Natural killer cell (primary cell): ENCODE measurements around the gene UFC1. TPM values are rescaled to one million over a fixed set of nuclear protein-coding genes. Genes with fewer than 3 reads are reported as not detected.

ENCODE experiments used
- ATAC-seq, 3 donors: fragments of 150-1000 bp in 2 of 3; fragments of 200-7000 bp in 1 of 3; cut with Tn5 transposase; 1 replicate in 1 of 3; 2 replicates in 2 of 3; pipeline ENCODE4 v1.10.0; 2021; ENCODE audit warnings: mild to moderate bottlenecking in 2 of 3, moderate library complexity in 2 of 3
- DNase-seq, 2 donors: peaks; one replicate each; pipeline versions ENCODE4 v3.0.0 to v3.0.0-alpha.2; 2013 to 2021; ENCODE audit warnings: mixed read lengths in 1 of 2
- H3K27ac ChIP-seq: one replicate; pipeline ENCODE4 v1.5.1; 2013; ENCODE audit warnings: mild to moderate bottlenecking, low read length
- H3K27me3 ChIP-seq: one replicate; pipeline ENCODE4 v1.6.1; 2013; ENCODE audit warnings: low read length; ENCODE audit not compliant: control insufficient read depth, insufficient read depth
- H3K36me3 ChIP-seq: one replicate; pipeline ENCODE4 v1.6.1; 2013; ENCODE audit warnings: low read length; ENCODE audit not compliant: control insufficient read depth, insufficient read depth
- H3K4me1 ChIP-seq: one replicate; pipeline ENCODE4 v1.6.1; 2013; ENCODE audit warnings: low read length; ENCODE audit not compliant: control insufficient read depth, insufficient read depth
- H3K4me3 ChIP-seq: one replicate; pipeline ENCODE4 v1.5.1; 2013; ENCODE audit warnings: low read length
- H3K9me3 ChIP-seq: one replicate; pipeline ENCODE4 v1.6.1; 2013; ENCODE audit warnings: low read length; ENCODE audit not compliant: control insufficient read depth, insufficient read depth
- H3K27ac Mint-ChIP-seq, 2 donors: one replicate each; pipeline ENCODE4 v1.8.0; 2022; ENCODE audit warnings: mild to moderate bottlenecking in 2 of 2, mixed read lengths in 2 of 2, moderate library complexity in 1 of 2
- H3K27me3 Mint-ChIP-seq, 2 donors: one replicate each; pipeline ENCODE4 v1.8.0; 2022; ENCODE audit warnings: low read depth in 2 of 2, mixed read lengths in 2 of 2
- H3K36me3 Mint-ChIP-seq: one replicate; pipeline ENCODE4 v1.8.0; 2022; ENCODE audit warnings: mixed read lengths
- H3K4me1 Mint-ChIP-seq, 2 donors: one replicate each; pipeline ENCODE4 v1.8.0; 2022; ENCODE audit warnings: mixed read lengths in 2 of 2
- H3K4me3 Mint-ChIP-seq: one replicate; pipeline ENCODE4 v1.8.0; 2022; ENCODE audit warnings: mild to moderate bottlenecking, moderate library complexity, mixed read lengths
- H3K9me3 Mint-ChIP-seq, 2 donors: one replicate each; pipeline ENCODE4 v1.8.0; 2022; ENCODE audit warnings: mixed read lengths in 2 of 2
- WGBS: methylation state at CpG from one replicate; pipeline ENCODE4 v1.1.7; 2013; ENCODE audit warnings: missing lambda C conversion rate; ENCODE audit not compliant: insufficient coverage; 5-methylcytosine and 5-hydroxymethylcytosine counted together
- intact Hi-C: fragments of 100-400 bp; cut with micrococcal nuclease; formaldehyde crosslinking; loops from one replicate; pipeline ENCODE4 v1.14.2; 2022
- total RNA-seq, 4 donors: library from RNA; stranded (reverse); fragments of 120-200 nt in 1 of 4; gene quantifications; one replicate each; pipeline versions ENCODE4 v1.2.3 to v1.2.4, GENCODE V29; 2013 to 2022
- TF ChIP-seq, protein P1 (sequence below): fragments of 200-600 bp; IDR thresholded peaks from one replicate; pipeline ENCODE4 v1.8.0; 2022; ENCODE audit warnings: antibody characterized with exemption

UFC1 gene
- total RNA-seq, 3 donors from 2014 or later (not counting 1 experiment from before 2014, with no cell fraction given): 109 to 155 (median 117) TPM

DNA sequence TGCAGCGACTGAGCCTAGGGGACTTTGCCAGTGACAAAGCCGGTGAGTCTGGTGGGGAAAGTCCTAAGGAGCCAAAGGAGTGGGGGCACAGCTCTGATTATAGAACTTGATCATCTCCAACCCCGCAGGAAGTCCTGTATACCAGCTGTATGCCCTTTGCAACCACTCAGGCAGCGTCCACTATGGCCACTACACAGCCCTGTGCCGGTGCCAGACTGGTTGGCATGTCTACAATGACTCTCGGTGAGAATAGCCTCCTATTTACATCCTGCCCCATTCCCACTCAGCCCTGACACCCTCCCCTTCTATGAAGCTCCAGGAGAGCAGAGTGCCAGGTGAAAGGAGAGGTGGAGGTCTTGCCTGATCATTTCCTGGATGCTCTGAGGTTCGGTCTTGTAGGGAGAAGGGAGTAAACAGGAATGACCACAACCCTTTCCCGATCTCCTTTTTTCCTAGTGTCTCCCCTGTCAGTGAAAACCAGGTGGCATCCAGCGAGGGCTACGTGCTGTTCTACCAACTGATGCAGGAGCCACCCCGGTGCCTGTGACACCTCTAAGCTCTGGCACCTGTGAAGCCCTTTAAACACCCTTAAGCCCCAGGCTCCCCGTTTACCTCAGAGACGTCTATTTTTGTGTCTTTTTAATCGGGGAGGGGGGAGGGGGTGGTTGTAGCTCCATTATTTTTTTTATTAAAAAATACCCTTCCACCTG lies 11.3 kb downstream of the UFC1 start:
- Histone ChIP-seq H3K27me3 (no peaks in the 10 kb centered on the region), H3K4me3 (peak overlapping the region; percentile 69), H3K9me3 (no peaks in the 10 kb centered on the region), H3K36me3 (peaks cover 17% of the 10 kb centered on the region), H3K4me1 (peaks cover 34% of the 10 kb centered on the region), H3K27ac (peak overlapping the region; percentile 89)
- intact Hi-C loops: loop anchor here (5.0 kb wide), 1 partner anchor 37 kb away; the partner anchor contains the start of gene NDUFS2
- Mint-ChIP-seq H3K4me3 (peak overlapping the region; percentile 72), H3K9me3 (no peaks in the 10 kb centered on the region), H3K27me3 (no peaks in the 10 kb centered on the region), H3K4me1 (peaks cover 33 to 58% of the 10 kb centered on the region in 2 donors), H3K36me3 (no peaks in the 10 kb centered on the region), H3K27ac (peak overlapping the region; percentile 97 to 98)
- 93% methylated on average over 11 of the region's 14 CpGs for WGBS
- ATAC-seq: no peak
- TF ChIP-seq, protein P1, sequence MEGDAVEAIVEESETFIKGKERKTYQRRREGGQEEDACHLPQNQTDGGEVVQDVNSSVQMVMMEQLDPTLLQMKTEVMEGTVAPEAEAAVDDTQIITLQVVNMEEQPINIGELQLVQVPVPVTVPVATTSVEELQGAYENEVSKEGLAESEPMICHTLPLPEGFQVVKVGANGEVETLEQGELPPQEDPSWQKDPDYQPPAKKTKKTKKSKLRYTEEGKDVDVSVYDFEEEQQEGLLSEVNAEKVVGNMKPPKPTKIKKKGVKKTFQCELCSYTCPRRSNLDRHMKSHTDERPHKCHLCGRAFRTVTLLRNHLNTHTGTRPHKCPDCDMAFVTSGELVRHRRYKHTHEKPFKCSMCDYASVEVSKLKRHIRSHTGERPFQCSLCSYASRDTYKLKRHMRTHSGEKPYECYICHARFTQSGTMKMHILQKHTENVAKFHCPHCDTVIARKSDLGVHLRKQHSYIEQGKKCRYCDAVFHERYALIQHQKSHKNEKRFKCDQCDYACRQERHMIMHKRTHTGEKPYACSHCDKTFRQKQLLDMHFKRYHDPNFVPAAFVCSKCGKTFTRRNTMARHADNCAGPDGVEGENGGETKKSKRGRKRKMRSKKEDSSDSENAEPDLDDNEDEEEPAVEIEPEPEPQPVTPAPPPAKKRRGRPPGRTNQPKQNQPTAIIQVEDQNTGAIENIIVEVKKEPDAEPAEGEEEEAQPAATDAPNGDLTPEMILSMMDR: no peak
- no peak for DNase-seq

DNA sequence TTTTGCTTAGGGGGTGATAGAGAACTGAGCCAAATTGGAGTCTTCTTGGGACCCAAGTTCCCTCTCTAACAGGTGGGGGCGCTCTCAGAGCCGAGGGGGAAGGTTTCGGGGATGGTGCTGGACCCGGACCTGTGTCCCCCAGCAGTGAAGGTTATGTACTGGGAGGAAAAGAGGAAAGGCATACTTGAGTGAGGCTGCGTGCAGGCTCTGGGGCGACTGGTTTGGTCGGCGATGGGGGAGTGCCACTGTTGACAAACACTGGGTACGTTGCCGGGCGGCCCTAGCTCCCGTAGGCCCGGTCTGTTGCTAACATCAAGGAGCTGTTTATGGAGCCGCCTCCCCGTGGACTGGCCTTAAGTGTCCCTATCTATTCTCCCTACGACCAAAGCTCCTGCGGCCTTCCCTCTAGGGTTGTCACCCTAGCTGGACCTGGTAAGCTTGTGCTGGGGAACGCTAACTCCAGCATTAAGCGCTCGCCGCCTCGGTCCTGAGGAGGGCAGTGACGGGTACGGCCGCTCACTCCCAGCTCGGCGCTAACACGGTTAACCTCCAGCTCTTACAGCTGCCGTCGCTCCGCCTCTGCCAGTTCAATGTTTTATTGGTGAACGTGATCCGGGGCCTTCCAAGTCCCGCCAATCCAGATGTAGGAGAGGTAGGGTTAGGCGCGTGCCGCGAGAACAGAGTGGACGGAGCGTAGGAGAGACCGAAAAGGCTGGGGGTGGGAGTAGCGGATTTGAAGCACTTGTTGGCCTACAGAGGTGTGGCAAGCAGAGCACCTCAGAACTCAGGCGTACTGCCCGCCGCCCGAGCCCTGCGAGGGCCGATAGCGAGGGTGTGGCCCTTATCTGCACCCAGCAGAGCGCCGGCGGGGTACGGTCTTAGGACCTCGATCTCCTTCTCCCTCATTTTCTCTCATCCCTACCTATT lies 12.2 kb downstream of the UFC1 start, which contains the start of gene PPOX:
Gene PPOX (plus strand): TSS at position 685 of the 927 bp plus-strand sequence. CDS start 422 bp downstream, outside the sequence.
- Histone ChIP-seq H3K27ac (peak within 1 kb of the TSS; percentile 89), H3K4me3 (peak within 1 kb of the TSS; percentile 69), H3K27me3 (no peaks in the 10 kb centered on the region), H3K36me3 (peaks cover 26% of the 10 kb centered on the region), H3K9me3 (no peaks in the 10 kb centered on the region), H3K4me1 (peaks cover 26% of the 10 kb centered on the region)
- WGBS: under 1% methylated on average over 53 of the region's 54 CpGs
- intact Hi-C loops: loop anchor here (1.0 to 5.0 kb wide), 5 partner anchors 11 to 36 kb away; partner anchors contain the start of genes B4GALT3, DEDD, NDUFS2 and UFC1
- peak within 1 kb of the TSS; percentile 93 for H3K4me3 Mint-ChIP-seq
- no peaks in the 10 kb centered on the region for H3K9me3 Mint-ChIP-seq
- H3K27ac Mint-ChIP-seq: peak within 1 kb of the TSS; percentile 97 to 98
- peaks cover 4% of the 10 kb centered on the region for H3K36me3 Mint-ChIP-seq
- peaks cover 25 to 51% of the 10 kb centered on the region in 2 donors for H3K4me1 Mint-ChIP-seq
- ATAC-seq: peak; percentile 88 to 97 (median 91)
- TF ChIP-seq, protein P1: peak; percentile 44
- DNase-seq: peak; percentile 89 to 97
- no peaks in the 10 kb centered on the region for H3K27me3 Mint-ChIP-seq

DNA sequence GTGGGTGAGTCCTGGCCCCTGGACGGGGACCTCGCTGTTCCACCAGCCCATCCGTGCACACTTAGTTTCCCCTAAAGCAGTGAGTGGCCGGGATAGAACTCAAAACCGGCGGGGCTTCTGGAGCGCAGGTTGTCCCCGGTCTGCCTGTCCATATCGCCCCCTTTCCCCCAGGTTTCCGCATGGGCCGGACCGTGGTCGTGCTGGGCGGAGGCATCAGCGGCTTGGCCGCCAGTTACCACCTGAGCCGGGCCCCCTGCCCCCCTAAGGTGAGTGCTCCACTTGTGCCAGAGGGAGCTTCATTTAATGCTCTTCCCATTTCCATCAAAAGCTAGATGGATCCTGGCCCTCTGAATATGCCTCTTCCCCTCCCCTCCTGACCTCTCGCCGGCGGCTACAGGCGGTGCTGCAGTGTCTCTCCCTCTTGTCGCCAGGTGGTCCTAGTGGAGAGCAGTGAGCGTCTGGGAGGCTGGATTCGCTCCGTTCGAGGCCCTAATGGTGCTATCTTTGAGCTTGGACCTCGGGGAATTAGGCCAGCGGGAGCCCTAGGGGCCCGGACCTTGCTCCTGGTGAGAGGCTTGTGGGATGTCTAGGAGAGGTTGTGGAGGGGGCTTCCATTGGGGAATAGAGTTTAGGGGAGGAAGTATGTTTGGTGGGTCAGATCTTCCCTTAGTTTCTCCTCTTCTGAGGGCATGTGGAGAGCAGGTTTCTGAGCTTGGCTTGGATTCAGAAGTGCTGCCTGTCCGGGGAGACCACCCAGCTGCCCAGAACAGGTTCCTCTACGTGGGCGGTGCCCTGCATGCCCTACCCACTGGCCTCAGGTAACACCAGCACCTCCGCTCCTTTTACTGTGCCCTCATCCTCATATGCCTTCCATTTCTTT lies 13.1 kb downstream of the UFC1 start:
- TF ChIP-seq, protein P1: no peak
- Histone ChIP-seq H3K4me3 (peak overlapping the region; percentile 69), H3K27ac (peak overlapping the region; percentile 89), H3K36me3 (peaks cover 35% of the 10 kb centered on the region), H3K4me1 (peaks cover 26% of the 10 kb centered on the region), H3K27me3 (no peaks in the 10 kb centered on the region), H3K9me3 (no peaks in the 10 kb centered on the region)
- Mint-ChIP-seq H3K9me3 (no peaks in the 10 kb centered on the region), H3K27ac (peak overlapping the region; percentile 97 to 98), H3K4me3 (peak overlapping the region; percentile 93), H3K4me1 (peaks cover 25 to 50% of the 10 kb centered on the region in 2 donors), H3K27me3 (no peaks in the 10 kb centered on the region), H3K36me3 (peaks cover 7% of the 10 kb centered on the region)
- WGBS: 10% methylated on average over 33 of the region's 33 CpGs
- no peak for ATAC-seq
- intact Hi-C loops: loop anchor here (1.0 to 5.0 kb wide), 5 partner anchors 10 to 35 kb away; partner anchors contain the start of genes B4GALT3, DEDD, NDUFS2 and UFC1
- no peak for DNase-seq
